Epidermal melanocyte (primary cell): Measurements from ENCODE around the gene NTN1.
"Not testable (repeated sequence)": the region's sequence is repeated elsewhere in the genome, so short reads cannot be mapped to it uniquely, and the experiment has no call there.

ENCODE experiments used
- DNase-seq: peaks from one replicate; pipeline ENCODE4 v3.0.0; 2011; ENCODE audit warnings: low spot score; ENCODE audit not compliant: insufficient read length

The NTN1 gene

DNA sequence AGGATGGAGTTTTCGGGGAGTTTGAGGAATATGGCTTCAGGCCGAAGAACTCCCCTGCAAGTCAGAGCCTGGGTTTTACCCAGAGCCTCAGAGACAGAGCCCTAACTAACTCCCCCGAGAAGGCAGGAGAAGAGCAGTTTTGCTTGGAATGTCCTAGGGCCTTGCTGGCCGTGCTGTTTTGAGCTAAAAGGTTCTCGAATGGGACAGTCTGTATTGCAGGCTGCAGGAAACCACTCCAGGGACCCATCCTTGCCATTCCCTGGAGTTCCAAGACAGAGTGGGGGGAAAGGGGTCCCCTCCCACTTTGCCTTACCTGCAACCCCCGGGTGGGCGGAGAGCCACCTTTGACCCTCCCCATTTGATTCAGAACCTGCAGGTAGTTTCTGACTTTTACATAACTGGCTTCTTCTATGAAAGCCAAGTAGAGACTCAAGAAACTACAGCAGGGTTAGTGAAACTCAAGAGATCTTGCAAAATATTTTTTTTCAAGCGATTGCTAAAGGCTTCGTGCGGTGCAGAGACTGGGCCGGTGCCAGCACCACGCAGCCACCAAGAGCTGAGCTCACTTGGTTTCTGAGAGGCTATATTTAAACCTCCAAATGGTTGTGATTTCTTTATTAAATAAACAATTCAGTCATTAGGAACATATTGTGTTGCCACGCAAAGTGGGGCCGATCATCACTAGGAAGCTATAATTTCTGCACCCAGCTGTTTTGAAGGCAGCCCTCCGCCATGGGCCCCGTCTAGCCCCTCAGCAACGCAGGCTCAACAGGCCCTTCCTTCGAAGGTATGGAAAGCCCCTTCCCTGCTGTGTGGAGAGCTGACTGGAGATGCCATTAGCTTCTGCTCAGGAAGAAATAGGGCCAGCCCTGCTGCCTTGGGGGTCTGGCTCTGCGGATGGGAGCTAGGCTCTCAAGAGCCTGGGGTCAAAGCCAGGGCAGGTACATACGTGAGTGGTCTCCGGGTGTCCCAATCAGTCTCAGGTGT, 223.0 kb downstream of the NTN1 start:
- peak; percentile 80 for DNase-seq

DNA sequence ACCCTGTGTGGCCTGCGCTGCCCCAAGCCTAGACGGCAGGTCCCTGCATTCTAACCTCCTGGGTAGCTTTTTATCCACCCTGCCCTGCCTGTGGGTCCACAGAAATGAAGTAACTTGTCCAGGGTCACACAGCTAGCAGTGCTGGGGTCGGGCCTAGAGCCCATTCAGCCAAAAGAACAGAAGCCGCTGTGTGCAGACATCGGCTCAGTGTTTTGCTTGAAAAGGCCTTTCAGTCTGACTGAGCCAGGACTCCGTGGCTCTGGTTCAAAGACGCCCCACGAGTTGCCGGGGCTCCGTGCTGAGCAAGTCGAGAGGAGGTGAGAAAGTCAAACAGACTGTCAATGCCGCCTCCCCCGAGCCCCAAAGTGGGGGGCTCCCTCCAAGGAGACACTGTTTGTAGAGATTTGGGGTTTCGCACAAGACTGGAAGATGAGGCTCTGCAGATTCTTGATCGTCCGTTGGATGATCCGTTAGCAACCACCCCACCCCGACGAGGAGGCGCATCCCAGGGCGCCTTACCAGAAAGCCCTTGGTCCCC, 226.2 kb downstream of the NTN1 start:
- DNase-seq = no peak

DNA sequence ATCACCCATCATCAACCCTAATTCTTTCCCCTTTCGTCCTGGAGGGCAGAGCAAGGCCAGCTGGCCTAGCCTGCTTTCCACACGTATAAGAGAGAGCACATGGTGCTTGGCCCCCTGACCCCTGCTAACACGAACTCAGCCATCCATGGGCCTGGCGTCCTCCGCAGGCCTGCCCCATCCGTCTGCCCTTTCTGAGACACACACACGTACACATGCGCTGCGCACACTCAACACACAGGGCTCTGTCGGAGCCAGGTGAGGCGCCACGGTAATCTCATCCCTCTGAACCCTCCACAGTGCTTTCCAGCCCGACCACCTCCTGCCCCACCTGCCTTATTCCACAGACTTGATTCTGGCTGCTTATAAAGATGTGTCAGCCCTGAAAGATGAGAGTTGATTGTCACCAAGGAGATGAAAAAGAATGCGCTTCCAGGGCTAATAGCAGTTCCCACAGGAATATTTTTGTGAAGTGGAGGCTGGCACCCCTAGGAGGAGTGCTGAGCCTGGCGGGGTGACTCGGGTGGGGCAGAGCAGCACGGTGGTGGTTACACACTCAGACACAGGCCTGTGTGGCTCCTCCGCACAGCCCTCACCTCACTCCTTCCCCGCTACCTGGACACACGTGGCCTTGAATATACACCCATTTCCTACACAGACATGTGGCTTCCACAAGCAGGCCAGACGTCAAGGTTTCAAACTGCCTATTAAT, 228.1 kb downstream of the NTN1 start:
- no peak for DNase-seq

DNA sequence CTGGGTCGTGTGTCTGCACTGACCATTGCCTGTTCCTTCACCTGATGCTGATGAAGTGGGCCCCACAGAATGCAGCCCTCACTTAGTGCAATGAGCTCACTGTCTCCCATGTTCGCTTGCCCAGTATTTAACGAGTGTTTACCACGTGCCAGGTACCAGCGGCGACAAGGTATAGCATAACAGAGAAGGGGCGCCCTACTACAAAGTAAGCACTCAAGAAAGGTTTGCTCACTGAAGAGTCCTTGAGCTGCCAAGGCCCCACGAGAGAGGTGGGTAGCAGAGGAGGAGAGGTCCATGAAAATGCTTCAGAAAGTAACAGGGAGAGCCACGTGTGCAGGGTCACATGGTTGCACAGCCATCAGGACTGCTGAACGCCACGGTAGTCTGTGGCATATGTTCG, 230.0 kb downstream of the NTN1 start:
- DNase-seq = no peak

DNA sequence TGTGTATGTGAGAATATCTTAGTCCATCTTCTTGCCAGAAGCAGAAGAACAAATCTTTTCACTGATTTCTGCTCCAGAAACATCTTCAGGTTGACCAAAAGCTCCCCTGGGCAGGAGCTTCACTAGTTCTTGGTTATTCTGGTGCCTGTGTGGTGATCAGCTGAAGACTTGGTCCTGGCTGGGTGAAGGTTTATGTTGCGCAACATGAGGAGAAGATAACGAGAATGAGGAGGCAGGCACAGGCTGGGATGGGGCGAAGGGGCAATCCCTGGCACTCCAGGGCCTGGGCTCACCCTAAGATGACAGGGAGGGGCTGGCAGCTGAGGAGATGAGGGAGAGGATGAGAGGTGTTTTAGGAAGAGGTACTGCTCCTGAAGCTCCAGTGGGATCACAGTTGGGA, 232.0 kb downstream of the NTN1 start:
- DNase-seq = no peak

DNA sequence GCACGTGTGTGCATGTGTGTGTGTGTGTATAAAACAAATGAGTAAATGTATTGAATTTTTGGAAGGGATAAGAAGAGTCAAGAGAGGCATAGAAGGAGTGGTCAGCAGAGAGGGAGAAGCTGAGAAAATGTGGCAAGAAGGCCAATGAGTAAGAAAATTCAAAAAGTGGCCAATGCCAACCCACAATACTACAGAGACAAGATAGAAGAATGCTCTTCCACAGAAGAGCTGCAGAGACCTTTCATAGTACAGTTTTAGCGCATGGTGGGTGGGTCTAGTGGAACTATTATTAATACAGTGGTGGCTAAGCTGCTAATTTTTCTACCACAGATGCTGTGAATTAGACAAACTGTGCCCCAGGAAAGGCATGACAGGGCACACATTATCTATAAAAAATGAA, 233.5 kb downstream of the NTN1 start:
- no peak for DNase-seq

DNA sequence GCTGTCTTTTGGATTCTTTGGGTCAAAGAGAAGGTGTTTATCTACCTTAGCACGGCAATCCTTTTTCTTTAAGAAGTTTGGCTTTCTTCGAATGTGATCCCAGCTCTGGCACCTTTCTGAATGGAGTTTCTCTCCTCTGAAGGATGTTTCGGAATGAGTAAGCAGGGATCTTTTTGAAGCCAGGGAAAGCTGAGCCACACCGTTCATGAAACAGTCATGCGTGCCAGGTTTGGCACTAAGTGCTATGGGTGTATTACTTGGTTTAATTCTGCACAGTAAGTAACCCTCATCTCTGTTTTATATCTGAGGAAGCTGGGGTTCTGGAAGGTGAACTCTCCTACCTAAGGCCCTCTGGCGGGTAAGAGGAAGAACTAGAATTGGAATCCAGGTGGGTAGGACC, 234.5 kb downstream of the NTN1 start:
- DNase-seq = no peak

DNA sequence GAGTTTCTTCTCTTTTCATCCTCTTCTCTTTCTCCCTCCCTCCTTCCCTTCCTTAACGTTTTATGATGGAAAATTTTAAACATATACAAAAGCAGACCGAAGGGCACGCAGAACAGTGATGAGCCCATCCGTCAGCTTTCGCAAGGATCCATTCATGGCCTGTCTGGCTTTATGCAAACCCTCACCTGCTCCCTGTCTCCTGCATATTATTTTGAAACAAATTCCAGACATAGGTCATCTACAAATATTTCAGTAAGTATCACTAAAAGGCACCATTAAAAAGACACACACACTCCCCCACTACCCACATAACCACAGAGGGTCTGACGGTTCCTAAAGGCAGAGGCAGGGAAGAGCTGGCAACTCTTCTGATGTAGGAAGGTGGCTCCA, 235.0 kb downstream of the NTN1 start:
- no peak for DNase-seq

DNA sequence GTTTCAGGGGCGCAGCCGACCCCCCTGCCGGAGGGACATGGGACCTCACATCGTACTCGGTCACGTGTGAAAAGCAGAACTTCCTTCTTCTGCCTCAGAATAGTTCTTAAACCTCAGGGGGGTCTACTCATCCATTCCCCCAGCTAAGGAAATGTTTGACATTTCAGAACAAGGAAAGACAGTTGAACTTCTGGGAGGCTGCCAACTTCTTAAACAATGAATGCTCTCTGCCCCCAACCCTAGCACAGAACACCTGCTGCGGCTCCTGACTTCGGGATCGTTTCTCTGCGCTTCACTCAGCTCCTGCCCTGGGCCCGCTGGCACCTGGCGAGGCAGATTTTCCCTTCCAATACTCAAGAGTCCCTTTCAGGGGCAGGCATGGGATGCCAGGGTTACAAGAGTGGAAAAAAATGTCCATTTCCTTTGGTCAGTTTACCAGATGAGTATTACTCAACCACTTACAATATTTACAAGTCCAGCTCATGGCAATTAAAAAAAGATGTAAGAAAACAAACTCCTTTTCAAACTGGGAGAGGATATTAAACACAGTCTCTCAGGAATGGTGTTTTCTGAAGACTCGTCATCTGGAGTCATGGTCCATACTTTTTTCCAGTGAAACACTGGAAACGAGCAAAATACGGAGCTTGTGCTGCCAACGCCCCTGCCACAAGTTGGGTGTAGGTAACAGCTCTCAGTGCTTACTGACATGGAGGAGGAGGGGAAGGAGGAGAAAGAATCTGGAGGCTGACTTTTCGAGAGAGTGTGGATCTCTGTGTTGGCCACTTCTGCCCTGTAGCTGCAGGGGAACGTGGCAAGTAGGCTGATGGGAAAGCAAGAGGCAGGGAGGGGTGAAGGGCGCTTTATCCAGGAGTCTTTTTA, 235.7 kb downstream of the NTN1 start:
- no peak for DNase-seq

DNA sequence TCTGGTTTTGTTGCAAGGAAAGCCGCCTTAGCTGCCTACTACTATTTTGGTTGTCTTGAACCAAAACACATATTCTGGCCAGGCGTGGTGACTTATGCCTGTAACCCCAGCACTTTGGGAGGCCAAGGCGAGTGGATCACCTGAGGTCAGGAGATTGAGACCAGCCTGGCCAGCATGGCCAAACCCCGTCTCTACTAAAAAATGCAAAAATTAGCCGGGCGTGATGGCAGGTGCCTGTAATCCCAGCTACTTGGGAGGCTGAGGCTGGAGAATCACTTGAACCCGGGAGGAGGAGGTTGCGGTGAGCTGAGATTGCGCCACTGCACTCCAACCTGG, 236.3 kb downstream of the NTN1 start:
- DNase-seq = not testable (repeated sequence)

DNA sequence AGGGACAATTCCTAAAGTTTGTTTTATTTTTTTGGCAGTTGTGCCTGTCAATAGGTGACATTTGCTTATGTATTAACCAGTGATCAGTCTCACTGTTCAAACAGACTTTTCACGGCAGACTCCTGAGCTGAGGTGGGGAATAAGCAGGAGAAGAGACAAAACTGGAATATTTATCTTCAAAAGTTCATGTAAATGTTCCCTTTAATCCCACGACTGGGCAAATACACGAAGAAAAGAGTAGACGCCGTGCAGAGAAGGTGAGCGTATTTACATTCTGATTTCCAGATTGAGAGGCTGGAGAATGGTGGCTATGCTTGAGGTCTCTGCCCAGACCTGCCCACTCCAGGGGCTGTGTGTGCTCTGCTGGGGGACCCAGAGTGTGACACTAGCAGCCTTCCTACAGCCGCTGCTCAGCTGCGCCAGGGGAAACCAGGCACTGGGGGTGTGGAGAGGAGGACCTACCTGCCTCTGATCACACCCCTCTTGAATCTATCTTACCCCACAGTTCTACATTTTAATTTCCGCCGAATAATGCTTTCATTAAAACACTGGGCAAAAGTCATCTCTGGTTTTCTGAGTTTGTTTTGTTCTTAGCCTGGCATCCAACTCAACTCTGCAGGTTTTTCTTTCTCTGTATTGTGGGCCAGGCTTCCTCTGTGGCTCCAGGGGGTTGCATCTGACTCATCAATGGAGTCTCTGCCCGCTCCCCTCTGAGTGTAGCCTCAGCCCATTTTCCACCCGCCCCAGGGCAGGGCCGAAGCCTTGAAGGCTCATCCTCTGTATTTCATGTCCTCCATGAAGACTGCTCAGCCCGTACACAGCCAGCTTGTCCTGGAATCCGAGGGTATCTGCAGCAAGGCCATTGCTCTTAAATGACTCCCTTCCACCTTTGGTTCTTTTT, 237.1 kb downstream of the NTN1 start:
- DNase-seq = no peak

DNA sequence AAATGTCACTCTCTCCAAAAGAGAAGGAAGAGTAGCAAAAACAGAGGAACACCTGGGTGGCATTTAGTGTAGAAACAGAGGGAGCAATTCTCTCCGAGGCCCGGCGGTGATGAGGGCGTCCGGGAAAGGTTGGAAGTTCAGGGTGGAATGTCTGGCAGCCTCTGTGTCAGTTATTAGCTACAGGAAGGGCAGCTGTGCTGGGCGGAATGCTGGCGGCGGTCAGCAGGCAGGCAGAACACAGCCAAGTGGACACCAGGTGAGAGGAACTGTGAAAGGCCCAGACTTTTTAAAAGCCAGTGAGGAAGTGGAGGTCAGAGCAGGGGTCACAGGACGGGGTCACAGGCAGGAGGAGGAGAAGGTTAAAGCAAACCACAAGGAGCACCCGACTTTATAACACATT, 238.1 kb downstream of the NTN1 start:
- DNase-seq = no peak

DNA sequence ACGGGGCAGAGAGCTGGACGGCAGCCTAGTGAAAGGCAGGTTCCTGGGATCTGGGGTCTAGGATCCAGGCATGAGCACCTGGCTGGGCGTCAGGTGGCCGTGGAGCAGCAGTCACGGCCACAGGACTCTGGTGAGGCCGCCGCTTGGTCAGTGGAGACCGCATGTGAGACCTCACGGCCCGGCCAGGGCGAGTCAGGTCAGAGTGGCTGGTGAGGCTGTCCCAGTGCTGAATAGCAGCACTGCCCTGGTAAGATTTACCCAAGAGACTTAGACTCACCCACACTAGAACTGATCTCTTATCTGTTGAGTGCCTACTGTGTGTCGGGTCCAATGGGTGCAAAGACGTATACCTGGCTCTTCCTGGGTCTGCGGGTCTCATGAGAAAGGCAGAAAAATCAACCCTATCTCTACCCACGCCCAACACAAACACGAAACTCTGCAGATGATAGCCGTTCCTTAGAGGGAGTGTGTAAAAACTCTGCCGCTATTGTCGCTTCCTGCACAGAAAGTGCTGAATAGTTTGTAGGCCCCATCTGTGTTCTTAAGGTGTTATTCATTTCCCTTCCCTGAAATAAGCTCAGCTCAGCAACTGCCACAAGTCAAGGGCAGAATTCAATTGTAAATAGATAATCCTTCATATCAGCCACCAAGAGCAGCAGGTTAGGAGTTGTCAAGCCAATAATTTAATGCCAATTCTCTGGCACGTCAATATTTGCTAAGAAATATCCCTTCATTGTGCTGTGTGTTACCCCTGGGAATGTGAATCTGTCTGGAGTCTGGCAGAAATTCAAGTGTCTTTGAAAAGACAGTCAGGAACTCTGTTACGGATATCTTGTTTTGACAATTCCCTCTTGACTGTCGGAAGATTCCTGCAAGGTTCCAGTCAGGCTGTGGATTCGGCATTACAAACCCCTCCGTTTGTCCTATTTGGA, 240.0 kb downstream of the NTN1 start:
- no peak for DNase-seq

DNA sequence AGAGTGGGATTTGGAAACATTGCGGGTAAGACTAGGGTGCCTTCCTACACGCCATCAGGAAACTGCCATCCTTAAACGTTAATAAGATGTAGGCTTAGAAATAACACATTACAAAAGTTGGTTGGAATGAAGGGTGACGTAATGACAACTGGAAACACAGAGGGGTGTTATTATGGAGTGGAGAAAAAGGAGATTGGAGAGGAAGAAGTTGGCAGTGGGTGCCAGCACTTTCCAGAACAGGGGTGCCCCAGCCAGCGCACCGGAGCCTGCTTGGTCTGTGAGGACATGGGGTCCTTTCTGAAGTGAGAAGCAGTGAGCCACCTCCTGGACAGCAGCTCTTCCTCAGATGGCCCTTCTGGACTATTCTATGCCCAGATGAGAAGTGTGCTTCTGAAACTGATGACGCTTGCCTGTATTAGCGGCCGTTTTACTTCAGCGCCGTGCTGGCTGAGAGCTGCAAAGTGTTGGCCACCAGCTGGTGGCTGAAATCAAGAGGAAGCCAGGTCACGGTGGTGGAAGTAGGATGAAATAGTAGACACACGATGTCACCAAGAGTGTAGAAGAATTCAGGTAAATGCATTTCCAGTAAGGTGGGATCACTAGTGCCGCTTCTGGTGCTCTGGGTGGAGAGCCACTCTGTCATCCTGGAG, 244.8 kb downstream of the NTN1 start:
- DNase-seq = no peak

DNA sequence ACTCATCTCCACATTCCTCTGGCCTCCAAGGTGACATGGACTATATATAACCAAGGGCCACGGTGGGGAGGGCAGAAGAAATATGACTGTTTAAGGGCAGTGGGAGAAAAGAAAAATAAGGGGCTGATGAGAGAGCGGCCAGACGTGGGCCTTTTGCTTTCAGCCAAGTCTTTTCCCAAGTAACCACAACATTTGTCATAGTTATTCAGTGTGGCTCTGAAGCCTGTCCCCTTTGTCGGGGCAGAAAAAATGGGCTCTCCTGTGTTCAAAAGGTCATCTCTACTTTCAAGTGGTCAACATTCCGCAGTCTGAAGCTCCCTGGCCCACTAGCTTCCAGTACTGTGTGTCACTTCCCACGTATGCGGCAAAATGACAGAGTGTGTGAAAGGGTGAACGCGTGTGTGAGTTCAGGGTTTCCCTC, 245.4 kb downstream of the NTN1 start:
- no peak for DNase-seq

DNA sequence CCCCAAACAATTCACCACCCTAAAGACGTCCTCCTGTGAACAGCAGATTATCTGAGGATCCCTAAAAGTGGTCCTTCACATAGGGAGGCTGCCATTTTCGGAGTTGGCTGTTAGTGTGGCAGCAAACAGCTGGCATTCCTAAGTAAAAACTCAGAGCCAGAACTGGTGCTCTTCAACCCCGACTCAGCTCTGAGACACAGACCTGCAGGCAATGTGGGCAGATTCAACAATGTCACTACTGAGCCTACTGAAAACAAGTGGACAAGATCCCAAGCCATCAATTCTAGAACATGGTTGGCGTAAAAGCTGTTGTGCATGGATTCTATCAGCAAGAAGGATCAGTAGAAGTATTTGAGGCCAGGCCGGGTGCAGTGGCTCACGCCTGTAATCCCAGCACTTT, 247.2 kb downstream of the NTN1 start:
- no peak for DNase-seq

DNA sequence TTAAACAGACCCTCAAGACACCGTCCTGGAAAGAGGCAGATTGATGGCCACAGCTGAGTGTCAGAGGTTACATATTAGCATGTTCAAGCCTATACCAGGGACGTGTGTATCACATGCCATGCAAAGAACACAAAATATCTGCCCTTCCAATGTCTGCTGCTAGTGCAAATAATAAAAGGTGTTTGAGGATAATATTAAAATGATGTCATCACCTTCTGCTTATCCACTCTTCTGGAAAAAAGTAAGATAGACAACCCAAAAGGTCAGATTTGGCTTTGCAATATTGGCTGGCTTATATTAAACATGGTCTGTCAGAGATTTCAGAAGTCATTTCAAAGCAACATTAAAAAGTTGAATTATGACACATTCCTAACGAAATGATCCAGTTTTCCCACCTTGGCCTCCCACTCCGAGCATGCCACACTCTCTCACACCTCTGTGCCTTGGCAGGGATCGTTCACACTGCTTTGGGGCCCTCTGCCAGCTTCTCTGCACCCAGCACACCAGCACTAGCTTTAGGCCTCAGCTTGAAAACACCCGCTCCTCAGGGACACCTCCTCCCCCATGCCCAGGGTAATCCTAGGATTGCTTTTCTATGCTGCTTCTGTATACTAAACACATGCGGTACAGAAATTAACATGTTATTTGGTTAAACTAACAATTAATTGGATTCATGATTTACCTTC, 248.2 kb downstream of the NTN1 start:
- no peak for DNase-seq

DNA sequence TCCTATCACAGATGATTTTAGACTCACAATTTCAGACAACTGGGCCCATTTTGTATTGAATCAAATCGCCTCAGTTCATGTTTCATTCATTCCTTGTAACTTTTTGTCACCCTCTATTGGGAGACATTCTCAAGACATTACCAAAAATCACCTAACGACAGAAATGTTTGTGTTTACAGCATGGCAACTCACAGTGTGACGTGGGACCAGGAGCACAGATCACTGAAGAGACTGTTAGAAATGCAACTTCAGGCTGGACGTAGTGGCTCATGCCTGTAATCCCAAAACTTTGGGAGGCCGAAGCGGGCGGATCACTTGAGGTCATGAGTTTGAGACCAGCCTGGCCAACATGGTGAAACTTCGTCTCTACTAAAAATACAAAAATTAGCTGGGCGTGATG, 249.6 kb downstream of the NTN1 start:
- DNase-seq = no peak
